SKM-1 (cell line): ENCODE measurements around the gene RGL4.
"Not testable (repeated sequence)": the region's sequence is repeated elsewhere in the genome, so short reads cannot be mapped to it uniquely, and the experiment has no call there.

Experiments
- DNase-seq: peaks from one replicate; lab custom pipeline; 2025; ENCODE audit not compliant: unreplicated experiment; lab: John Stamatoyannopoulos, UW

The RGL4 gene, protein sequence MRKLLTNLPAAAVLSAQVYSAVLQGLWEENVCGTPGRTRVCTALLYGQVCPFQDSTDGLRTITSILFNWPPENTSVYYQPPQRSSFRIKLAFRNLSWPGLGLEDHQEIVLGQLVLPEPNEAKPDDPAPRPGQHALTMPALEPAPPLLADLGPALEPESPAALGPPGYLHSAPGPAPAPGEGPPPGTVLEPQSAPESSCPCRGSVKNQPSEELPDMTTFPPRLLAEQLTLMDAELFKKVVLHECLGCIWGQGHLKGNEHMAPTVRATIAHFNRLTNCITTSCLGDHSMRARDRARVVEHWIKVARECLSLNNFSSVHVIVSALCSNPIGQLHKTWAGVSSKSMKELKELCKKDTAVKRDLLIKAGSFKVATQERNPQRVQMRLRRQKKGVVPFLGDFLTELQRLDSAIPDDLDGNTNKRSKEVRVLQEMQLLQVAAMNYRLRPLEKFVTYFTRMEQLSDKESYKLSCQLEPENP

GRCh38 chr22:23690713-23691112 is at the start of gene RGL4:
RGL4 (plus strand) TSS chr22:23691013; CDS start chr22:23692031, 1,018 bp downstream.
- DNase-seq = no peak

GRCh38 chr22:23646526-23646925 is 44.3 kb upstream of the RGL4 start:
- DNase-seq = not testable (repeated sequence)

- DNase-seq = no peak
Measured at GRCh38 chr22:23649071-23649501, 41.7 kb upstream of the RGL4 start.

GRCh38 chr22:23651676-23652075 is 39.1 kb upstream of the RGL4 start:
- no peak for DNase-seq

GRCh38 chr22:23652286-23652685 is 38.5 kb upstream of the RGL4 start:
- DNase-seq = no peak

- no peak for DNase-seq
Measured at GRCh38 chr22:23652711-23653110, 38.1 kb upstream of the RGL4 start.

GRCh38 chr22:23655891-23656475 is 34.8 kb upstream of the RGL4 start:
- DNase-seq = no peak

DNA sequence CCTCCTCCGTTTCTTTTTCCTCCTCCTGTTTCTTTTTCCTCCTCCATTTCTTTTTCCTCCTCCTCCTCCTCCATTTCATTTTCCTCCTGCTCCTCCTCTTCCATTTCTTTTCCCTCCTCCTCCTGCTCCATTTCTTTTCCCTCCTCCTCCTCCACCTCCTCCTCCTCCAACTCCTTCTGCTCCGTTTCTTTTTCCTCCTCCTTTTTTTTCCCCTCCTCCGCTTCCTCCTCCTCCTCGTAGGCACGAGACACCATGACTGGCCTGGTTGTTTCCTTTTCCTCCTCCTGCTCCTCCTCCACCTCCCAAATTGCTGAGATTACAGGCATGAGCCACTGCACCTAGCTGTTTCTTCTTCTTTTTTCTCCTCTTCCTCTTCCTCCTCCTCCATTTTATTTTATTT is 33.1 kb upstream of the RGL4 start:
- DNase-seq = no peak

DNA sequence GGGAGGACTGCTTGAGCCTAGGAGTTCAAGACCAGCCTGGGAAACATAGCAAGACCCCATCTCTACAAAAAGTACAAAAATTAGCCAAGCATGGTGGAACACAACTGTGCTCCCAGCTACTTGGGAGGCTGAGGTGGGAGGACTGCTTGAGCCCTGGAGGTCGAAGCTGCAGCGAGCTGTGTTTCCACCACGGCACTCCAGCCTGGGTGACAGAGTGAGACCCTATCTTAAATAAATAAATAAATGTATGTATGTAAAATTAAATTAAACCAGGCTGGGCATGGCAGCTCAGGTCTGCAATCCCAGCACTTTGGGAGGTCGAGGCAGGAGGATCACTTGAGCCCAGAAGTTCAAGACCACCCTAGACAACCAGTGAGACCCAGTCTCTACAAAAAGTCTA is 30.4 kb upstream of the RGL4 start:
- not testable (repeated sequence) for DNase-seq

DNA sequence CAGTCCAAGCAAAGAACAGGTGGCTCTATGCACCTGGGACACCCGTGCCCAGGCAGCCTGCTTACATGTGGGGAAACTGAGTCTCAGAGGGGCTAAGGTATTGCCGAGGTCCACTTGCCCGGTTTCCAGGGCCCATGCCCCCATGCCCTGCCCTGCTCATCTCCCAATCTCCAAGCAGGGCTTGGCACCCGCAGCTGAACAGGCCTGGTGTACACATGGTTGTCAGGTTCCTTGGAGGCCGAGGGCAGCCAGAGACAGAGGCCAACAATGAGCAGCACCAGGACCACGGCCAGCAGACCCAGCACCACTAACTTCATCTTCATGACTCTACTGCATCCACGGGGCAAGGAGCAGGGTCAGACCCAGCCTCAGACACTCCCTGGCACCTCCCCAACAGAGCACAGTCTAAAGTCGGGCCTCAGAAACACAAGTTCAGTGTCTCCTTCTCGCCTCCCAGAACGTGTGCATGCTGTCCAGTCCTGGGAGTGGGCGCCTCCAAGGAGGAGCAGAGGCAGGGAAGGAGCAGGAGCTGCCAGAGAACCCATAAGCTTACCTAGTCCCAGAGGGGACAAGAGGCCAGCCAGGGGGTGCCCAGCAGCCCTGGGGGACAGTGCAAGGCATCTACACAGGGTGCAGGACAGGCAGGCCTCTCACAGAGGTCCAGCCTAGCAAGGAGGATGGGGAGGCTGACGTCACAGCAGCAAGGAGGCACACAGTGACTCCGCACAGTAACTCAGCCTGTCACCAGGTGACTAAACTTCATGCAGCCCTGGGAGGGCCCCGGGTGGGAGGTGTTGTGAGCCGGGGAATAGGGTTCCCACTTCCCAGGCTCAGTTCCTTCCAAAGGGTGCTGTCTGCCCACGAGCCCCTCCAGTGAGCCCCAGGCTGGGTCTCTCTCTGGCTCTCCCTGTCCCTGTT is 20.2 kb upstream of the RGL4 start:
- no peak for DNase-seq

DNA sequence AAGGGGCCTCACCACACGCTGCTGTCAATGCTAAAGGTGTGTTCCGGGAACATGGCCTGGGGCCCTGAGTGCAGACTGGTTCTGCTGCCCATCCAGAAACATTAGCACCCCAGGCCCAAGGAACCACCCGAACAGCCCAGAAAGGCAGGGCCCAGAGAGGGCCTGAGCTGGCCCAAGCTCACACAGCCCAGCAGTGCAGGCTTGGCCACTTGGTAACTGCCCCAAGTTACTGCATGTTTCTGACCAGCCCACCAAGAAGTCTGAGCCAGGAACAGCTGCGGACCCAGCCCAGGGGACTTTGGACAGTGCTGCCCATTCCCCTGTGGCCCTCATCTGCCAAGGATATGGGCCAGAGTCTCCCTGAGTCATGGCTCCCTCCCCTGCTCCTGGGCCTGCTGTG is 19.4 kb upstream of the RGL4 start:
- DNase-seq = not testable (repeated sequence)

- DNase-seq = not testable (repeated sequence)
Measured at GRCh38 chr22:23672307-23673049, 18.3 kb upstream of the RGL4 start.

DNA sequence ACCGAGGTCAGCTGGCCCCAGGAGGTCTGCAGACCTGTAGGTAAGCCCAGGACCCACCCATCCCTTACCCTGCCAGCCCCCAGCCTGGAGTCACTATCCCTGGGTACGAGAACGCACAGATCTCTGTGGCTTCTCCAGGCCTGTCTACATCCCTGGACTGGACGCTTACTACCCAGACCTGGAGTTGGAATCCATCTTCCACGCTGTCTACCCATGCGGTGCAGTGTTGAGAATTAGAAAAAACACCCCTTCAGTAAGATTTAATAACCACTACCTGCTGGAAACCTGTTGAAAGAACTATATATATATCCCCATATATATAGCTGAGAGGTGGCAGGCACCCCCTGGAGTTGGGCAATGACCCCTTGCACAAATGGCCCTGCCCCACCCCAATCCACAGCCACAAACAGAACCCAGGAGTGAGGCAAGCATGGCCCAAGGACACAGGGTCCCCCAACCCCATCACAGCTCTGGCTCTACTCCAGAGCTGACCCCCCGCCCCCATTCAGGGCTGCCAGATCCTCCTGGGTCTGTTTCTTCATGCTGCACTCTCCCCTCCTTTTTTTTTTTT is 17.7 kb upstream of the RGL4 start:
- DNase-seq = no peak

DNA sequence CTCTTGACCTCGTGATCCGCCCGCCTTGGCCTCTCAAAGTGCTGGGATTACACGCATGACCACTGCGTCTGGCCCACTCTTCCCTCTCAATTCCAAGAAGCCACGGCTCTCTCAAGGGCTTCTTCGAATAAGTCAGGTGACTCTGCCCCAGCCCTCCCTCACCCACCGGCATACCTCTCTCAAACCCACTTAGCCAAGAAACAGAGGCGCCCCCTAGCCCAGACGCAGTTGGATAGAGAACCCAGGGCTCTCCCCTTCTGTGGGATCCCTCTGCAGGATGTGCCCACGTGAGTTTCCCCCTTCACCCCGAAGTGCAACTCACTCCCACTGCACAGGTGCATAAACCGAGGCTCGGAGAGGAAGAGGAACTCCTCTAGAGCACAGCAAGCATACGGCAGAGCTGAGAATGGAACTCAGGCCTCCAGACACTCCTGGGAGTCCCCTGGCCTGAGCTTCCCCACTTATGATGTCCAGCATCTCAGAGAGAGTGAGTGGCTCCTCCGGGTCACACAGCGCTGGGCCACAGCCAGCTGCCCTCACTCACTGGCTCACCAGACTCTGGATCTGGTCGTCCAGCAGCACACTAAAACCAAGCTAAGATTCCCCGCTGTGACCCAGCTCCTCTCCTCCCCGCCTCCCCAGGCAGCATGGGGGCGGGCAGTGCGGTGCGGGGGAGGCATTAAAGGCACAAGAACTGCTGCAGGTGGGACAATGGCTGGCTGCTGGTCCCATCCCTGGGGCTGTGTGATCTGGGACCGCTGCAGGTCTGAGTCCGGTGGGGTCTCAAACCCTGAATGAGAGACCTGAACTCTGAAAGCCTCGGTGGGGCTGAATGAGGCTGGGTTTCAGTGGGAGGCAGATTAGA is 16.8 kb upstream of the RGL4 start:
- no peak for DNase-seq

DNA sequence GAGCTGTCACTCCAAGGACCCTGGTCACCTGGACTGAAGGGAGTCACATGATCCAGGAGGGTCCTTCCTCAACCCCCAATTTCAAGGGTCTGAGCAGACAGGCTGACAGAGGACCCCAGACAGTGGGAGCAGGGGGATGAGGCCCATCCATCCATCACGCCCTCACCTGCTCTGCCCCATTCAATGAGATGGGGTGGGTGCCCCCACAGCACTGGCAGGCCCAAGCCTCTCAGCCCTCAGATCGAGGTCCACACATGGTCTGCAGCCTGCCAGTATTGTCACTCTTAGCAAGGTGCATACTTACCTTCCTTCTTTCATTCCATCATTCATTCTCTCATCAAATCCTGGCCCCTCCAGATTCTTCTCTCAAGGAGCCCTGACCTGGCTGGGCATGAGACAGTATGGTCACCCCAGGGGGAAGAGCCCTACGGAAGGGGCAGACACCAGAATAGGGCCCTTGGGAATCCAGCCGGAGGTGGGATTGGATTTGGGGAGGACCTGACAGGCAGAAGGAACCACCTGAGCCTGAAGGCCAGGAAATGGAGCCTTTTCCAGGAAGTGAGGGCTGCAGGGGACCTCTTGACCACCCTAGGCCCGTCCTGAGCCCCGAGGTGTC is 15.8 kb upstream of the RGL4 start:
- DNase-seq = not testable (repeated sequence)

DNA sequence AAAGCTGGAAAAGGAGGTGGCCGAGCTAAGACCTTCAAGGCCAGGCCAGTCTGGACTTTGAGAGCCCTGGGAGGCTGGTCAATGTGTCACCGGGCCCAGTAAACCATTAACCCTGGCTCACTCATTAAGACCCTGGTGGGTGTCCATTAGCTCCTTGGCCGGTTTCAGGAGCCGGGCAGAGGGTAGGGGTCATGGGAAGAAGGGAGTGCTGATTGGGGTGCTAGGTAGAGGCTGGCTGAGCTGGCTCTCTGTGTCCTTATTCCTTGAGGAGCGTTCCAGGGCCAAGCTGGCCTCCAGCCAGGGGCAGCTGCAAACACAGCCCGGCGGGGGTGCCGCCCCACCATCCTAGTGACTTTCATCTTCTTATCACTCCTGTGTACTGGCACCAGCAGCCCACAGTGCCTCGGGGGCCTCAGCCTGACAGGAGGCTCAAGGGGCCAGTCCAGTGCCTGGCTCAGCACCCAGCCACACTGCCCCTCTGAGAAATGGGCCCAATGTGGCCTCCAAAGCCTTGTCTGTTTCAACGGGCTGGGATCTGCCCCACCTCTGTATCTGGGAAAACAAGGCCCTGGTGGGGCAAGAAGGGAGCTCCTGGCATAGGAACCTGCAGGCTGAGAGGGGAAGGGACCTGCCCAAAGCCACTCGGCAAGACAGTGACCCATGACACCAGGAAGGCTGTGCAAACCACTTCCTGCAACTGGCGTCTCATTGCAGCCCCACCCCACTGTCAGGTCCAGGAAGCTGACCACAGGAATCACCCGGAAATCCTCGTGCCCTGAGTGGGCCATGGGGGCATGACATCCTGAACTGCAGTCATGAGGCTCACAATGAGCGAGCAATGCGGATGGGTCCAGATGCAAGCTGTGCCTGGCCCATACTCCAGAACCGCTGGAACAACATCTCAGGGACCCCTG is 15.1 kb upstream of the RGL4 start:
- peak; percentile 37 for DNase-seq

GRCh38 chr22:23676841-23677700 is 13.7 kb upstream of the RGL4 start:
- DNase-seq = not testable (repeated sequence)
